KMS-11 (cell line): ENCODE results near the gene EML4.

Experiments
- H2AFZ ChIP-seq: fragments of 200-600 bp; sonication (generic); 2 replicates; pipeline ENCODE4 v1.6.1; 2016; ENCODE audit warnings: antibody characterized with exemption, mixed run types, low read depth
- H3K27ac ChIP-seq: fragments of 200-600 bp; sonication (generic); 2 replicates; pipeline ENCODE4 v1.6.1; 2016; ENCODE audit warnings: mild to moderate bottlenecking, mixed run types
- H3K27me3 ChIP-seq: fragments of 200-600 bp; sonication (generic); 2 replicates; pipeline ENCODE4 v1.6.1; 2017; ENCODE audit warnings: mild to moderate bottlenecking, low read depth, mixed run types, moderate library complexity; ENCODE audit not compliant: insufficient read depth
- H3K36me3 ChIP-seq: fragments of 200-600 bp; sonication (generic); 2 replicates; pipeline ENCODE4 v1.6.1; 2017; ENCODE audit warnings: mild to moderate bottlenecking, mixed run types; ENCODE audit not compliant: insufficient read depth
- H3K4me1 ChIP-seq: fragments of 200-600 bp; sonication (generic); 2 replicates; pipeline ENCODE4 v1.6.1; 2016; ENCODE audit warnings: mild to moderate bottlenecking, low read depth, mixed run types; ENCODE audit not compliant: poor library complexity, severe bottlenecking
- H3K4me2 ChIP-seq: fragments of 200-600 bp; sonication (generic); 2 replicates; pipeline ENCODE4 v1.7.0; 2016; ENCODE audit warnings: mild to moderate bottlenecking, mixed run types
- H3K4me3 ChIP-seq: fragments of 200-600 bp; sonication (generic); IDR thresholded peaks from 2 replicates; pipeline ENCODE4 v1.6.1; 2017; ENCODE audit warnings: low read depth, low read length, mixed read lengths; ENCODE audit not compliant: insufficient read depth
- H3K79me2 ChIP-seq: fragments of 200-600 bp; sonication (generic); 2 replicates; pipeline ENCODE4 v1.6.1; 2016; ENCODE audit warnings: low read depth, mixed run types; ENCODE audit not compliant: insufficient read depth
- H3K9ac ChIP-seq: fragments of 200-600 bp; sonication (generic); 2 replicates; pipeline ENCODE4 v1.6.1; 2016; ENCODE audit warnings: mild to moderate bottlenecking, mixed run types
- H4K20me1 ChIP-seq: fragments of 200-600 bp; sonication (generic); 2 replicates; pipeline ENCODE4 v1.6.1; 2016; ENCODE audit warnings: mild to moderate bottlenecking, mixed run types; ENCODE audit not compliant: insufficient read depth
- CTCF ChIP-seq: fragments of 200-600 bp; sonication (generic); conservative IDR thresholded peaks from 2 replicates; pipeline ENCODE4 v1.6.1; 2017; ENCODE audit warnings: low read depth, mild to moderate bottlenecking, antibody characterized with exemption, low read length, moderate library complexity, mixed read lengths

EML4 gene

GRCh38 chr2:42194428-42194827 lies 25.3 kb downstream of the EML4 start:
- no peak for TF ChIP-seq CTCF
- no peak overlapping the region for H3K4me3 ChIP-seq
- H2AFZ ChIP-seq: no peak overlapping the region
- peaks cover 33% of the 10 kb centered on the region; the same call in 1 of the 2 replicates for H4K20me1 ChIP-seq
- H3K36me3 ChIP-seq: no peaks in the 10 kb centered on the region
- peaks cover 96% of the 10 kb centered on the region for H3K4me1 ChIP-seq
- peaks cover 99% of the 10 kb centered on the region for H3K79me2 ChIP-seq
- H3K4me2 ChIP-seq: peak overlapping the region; percentile 5; the same call in 1 of the 2 replicates
- no peak overlapping the region for H3K9ac ChIP-seq
- peak overlapping the region; percentile 52; the same call in 1 of the 2 replicates for H3K27ac ChIP-seq
- H3K27me3 ChIP-seq: no peaks in the 10 kb centered on the region

- Histone ChIP-seq H3K36me3 (no peaks in the 10 kb centered on the region), H3K79me2 (peaks cover 99% of the 10 kb centered on the region), H3K4me3 (no peak overlapping the region), H3K9ac (no peak overlapping the region), H2AFZ (no peak overlapping the region), H3K27me3 (no peaks in the 10 kb centered on the region), H3K4me1 (peaks cover 84% of the 10 kb centered on the region), H3K27ac (no peak overlapping the region; the same call in 1 of the 2 replicates), H3K4me2 (peak overlapping the region; percentile 44), H4K20me1 (peaks cover 26% of the 10 kb centered on the region; the same call in 1 of the 2 replicates)
- no peak for TF ChIP-seq CTCF
Measured at GRCh38 chr2:42195559-42195958, 26.4 kb downstream of the EML4 start.

GRCh38 chr2:42196070-42196402 lies 26.9 kb downstream of the EML4 start:
- H2AFZ ChIP-seq: no peak overlapping the region
- H3K4me1 ChIP-seq: peaks cover 80% of the 10 kb centered on the region
- TF ChIP-seq CTCF: no peak
- H3K27ac ChIP-seq: peak overlapping the region; percentile 48
- H4K20me1 ChIP-seq: peaks cover 23% of the 10 kb centered on the region; the same call in 1 of the 2 replicates
- H3K9ac ChIP-seq: peak overlapping the region; percentile 16; the same call in 1 of the 2 replicates
- no peaks in the 10 kb centered on the region for H3K27me3 ChIP-seq
- no peaks in the 10 kb centered on the region for H3K36me3 ChIP-seq
- peak overlapping the region; percentile 44 for H3K4me2 ChIP-seq
- H3K4me3 ChIP-seq: no peak overlapping the region
- H3K79me2 ChIP-seq: peaks cover 99% of the 10 kb centered on the region

- peak; percentile 87 for TF ChIP-seq CTCF
- H3K36me3 ChIP-seq: no peaks in the 10 kb centered on the region
- peak overlapping the region; percentile 44 for H3K4me2 ChIP-seq
- no peak overlapping the region for H2AFZ ChIP-seq
- no peaks in the 10 kb centered on the region for H3K27me3 ChIP-seq
- H3K4me3 ChIP-seq: no peak overlapping the region
- H3K27ac ChIP-seq: peak overlapping the region; percentile 48
- peaks cover 19% of the 10 kb centered on the region; the same call in 1 of the 2 replicates for H4K20me1 ChIP-seq
- peaks cover 99% of the 10 kb centered on the region for H3K79me2 ChIP-seq
- peak overlapping the region; percentile 16; the same call in 1 of the 2 replicates for H3K9ac ChIP-seq
- peaks cover 74% of the 10 kb centered on the region for H3K4me1 ChIP-seq
Measured at GRCh38 chr2:42196403-42197267, 27.5 kb downstream of the EML4 start.
